CD1c-positive myeloid dendritic cell (primary cell): ENCODE results near the gene CSRP1.
A peak's percentile ranks its signal among the peaks of the same experiment; 100 is the strongest.

Source experiments
- DNase-seq: peaks from one replicate; pipeline ENCODE4 v3.0.0-alpha.2; 2016; ENCODE audit errors: extremely low spot score

The CSRP1 gene

GRCh38 chr1:201456499-201457309 lies 50.2 kb downstream of the CSRP1 start:
- peak; percentile 74 for DNase-seq

GRCh38 chr1:201455098-201455497 lies 51.8 kb downstream of the CSRP1 start:
- no peak for DNase-seq

GRCh38 chr1:201454608-201455007 lies 52.3 kb downstream of the CSRP1 start:
- no peak for DNase-seq

- peak; percentile 35 for DNase-seq
These were observed 54.1 kb downstream of the CSRP1 start for GRCh38 chr1:201452866-201453265.

- peak; percentile 74 for DNase-seq
These were observed 56.1 kb downstream of the CSRP1 start for GRCh38 chr1:201450721-201451291.

GRCh38 chr1:201448990-201449389 lies 57.9 kb downstream of the CSRP1 start:
- DNase-seq: no peak

GRCh38 chr1:201447903-201448871 lies 58.7 kb downstream of the CSRP1 start:
- DNase-seq: peak; percentile 69

- no peak for DNase-seq
These were observed 61.6 kb downstream of the CSRP1 start for GRCh38 chr1:201445310-201445709.

GRCh38 chr1:201444792-201445191 lies 62.1 kb downstream of the CSRP1 start:
- no peak for DNase-seq

GRCh38 chr1:201443747-201444146 lies 63.2 kb downstream of the CSRP1 start:
- no peak for DNase-seq

- no peak for DNase-seq
These were observed 70.0 kb downstream of the CSRP1 start for GRCh38 chr1:201436969-201437368.

- DNase-seq: no peak
These were observed 70.5 kb downstream of the CSRP1 start for GRCh38 chr1:201436393-201436792.

GRCh38 chr1:201434266-201434665 lies 72.7 kb downstream of the CSRP1 start:
- no peak for DNase-seq

GRCh38 chr1:201433609-201434008 lies 73.3 kb downstream of the CSRP1 start:
- no peak for DNase-seq
